ENCODE measurements around the gene RBM39. TPM values are rescaled to one million over a fixed set of nuclear protein-coding genes. Genes with fewer than 3 reads are reported as not detected.

The RBM39 gene
- total and polyA plus RNA-seq, 12 donors = 98.8 to 412 (median 124) TPM

DNA sequence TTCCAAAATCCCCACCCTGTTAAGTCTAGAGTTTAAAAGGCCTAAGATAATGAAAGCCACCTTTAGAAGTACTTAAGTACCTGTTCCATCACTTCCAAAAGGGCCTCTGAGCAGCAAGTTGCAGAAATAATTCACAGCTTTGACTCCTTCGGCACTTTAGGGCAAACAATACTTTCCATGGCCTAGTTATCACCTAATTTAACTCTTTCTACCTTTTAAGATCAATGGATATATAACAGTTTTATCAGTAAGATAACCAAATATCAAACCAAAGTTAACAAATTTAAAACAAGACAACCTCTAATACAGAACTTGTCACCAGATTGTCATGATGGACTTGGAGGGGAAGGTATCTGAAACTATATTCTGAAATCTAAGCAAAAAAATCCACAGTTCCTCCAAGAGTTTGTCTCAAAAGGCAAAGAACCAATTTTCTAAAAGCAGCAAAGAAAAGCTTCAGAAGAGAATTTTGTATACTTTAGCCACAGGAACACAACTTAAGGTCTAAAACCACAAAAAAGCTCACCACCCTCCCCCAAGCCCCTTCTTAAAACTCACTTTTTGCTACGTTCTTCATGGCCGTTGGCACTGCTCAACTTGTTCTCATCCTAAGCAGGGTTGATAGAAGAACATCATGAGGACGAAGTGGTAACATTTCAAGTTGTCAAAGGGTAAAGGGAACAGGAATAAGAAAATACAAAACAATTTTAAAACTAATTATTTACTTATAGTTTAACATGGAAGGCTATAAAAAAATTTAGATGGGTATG lies 3.5 kb downstream of the RBM39 start:
- DNase-seq = no peak
- no peaks in the 10 kb centered on the region for H3K27me3 ChIP-seq
- intact Hi-C loops (cut with DNase I) = loop anchor here in 5 of 10 donors (10.0 kb wide), 2 partner anchors 136 to 146 kb away; no protein-coding TSS in a partner anchor
- no peak overlapping the region for H3K27ac ChIP-seq
- ATAC-seq = no peak
- peak overlapping the region in 4 of 10 donors; percentile 83 to 97 (median 87) for H3K4me3 ChIP-seq
- H3K9me3 ChIP-seq = no peaks in the 10 kb centered on the region
- peaks cover 0 to 73% (median 60%) of the 10 kb centered on the region in 9 donors for H3K36me3 ChIP-seq
- 36 to 42% methylated on average over 4 of the region's 4 CpGs for WGBS, 2 donors
- TF ChIP-seq, protein P1, sequence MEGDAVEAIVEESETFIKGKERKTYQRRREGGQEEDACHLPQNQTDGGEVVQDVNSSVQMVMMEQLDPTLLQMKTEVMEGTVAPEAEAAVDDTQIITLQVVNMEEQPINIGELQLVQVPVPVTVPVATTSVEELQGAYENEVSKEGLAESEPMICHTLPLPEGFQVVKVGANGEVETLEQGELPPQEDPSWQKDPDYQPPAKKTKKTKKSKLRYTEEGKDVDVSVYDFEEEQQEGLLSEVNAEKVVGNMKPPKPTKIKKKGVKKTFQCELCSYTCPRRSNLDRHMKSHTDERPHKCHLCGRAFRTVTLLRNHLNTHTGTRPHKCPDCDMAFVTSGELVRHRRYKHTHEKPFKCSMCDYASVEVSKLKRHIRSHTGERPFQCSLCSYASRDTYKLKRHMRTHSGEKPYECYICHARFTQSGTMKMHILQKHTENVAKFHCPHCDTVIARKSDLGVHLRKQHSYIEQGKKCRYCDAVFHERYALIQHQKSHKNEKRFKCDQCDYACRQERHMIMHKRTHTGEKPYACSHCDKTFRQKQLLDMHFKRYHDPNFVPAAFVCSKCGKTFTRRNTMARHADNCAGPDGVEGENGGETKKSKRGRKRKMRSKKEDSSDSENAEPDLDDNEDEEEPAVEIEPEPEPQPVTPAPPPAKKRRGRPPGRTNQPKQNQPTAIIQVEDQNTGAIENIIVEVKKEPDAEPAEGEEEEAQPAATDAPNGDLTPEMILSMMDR (IDR thresholded peaks at IDR 0.05) = no peak
- peaks cover 6 to 81% (median 77%) of the 10 kb centered on the region in 9 donors for H3K4me1 ChIP-seq

DNA sequence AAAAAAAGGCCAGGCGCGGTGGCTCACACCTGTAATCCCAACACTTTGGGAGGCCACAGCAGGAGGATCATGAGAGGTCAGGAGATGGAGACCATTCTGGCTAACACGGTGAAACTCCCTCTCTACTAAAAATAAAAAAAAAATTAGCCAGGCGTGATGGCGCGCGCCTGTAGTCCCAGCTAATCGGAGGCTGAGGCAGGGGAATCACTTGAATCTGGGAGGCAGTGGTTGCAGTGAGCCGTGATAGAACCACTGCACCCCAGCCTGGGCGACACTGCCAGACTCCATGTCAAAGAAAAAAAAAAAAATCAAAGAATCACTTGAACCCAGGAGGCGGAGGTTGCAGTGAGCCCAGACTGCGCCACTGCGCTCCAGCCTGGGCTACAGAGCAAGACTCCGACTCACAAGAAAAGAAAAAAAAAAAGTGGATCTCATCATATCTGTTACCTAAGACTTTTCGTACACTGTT lies 4.2 kb downstream of the RBM39 start:
- H3K36me3 ChIP-seq = peaks cover 0 to 80% (median 64%) of the 10 kb centered on the region in 9 donors
- no peaks in the 10 kb centered on the region for H3K9me3 ChIP-seq
- H3K27ac ChIP-seq = no peak overlapping the region
- TF ChIP-seq, protein P1 (IDR thresholded peaks at IDR 0.05) = no peak
- peak overlapping the region in 2 of 10 donors; percentile 83 to 85 for H3K4me3 ChIP-seq
- H3K4me1 ChIP-seq = peaks cover 6 to 81% (median 77%) of the 10 kb centered on the region in 9 donors
- ATAC-seq (no peak), DNase-seq (no peak)
- H3K27me3 ChIP-seq = no peaks in the 10 kb centered on the region
- 89 to 91% methylated on average over 14 to 15 of the region's 15 CpGs for WGBS, 2 donors
- intact Hi-C loops (cut with DNase I) = loop anchor here in 5 of 10 donors (10.0 kb wide), 2 partner anchors 137 to 147 kb away; no protein-coding TSS in a partner anchor

DNA sequence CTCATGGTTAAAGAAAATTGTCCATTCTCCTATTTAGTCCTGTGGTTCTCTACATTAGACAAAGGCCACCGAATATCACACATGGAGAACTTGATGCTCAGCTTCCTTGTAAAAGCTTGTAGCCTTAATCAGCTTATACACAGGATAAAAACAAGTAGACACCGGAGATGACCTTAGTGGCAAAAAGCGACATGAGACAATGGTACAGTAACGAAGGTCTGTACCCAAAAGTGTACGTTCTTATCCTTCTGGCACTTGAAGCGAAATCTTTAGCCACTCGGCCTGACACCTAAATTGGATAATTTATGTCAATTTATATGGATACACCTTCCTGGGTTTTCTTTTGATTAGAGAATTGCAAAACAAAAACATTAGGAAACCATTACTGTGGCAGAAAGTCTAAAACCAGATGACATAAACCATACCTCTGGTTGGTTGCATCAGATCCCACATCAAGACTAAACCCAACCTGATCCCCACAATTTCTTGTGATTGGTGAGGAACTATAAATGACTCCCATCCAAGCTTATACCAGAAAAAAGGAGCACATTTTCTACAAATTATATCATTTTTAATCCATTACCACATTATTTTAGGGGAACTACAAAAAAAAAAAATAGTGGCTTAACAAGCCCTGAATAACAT lies 6.1 kb downstream of the RBM39 start:
- intact Hi-C loops (cut with DNase I) = loop anchor here in 5 of 10 donors (10.0 kb wide), 2 partner anchors 139 to 149 kb away; no protein-coding TSS in a partner anchor
- TF ChIP-seq, protein P1 (IDR thresholded peaks at IDR 0.05) = no peak
- peak overlapping the region in 3 of 10 donors; percentile 1 to 16 (median 9) for H3K4me3 ChIP-seq
- ATAC-seq = no peak
- DNase-seq = no peak
- peaks cover 6 to 98% (median 96%) of the 10 kb centered on the region in 9 donors for H3K4me1 ChIP-seq
- H3K36me3 ChIP-seq = peaks cover 0 to 100% (median 80%) of the 10 kb centered on the region in 9 donors
- no peaks in the 10 kb centered on the region for H3K27me3 ChIP-seq
- H3K9me3 ChIP-seq = no peaks in the 10 kb centered on the region
- H3K27ac ChIP-seq = no peak overlapping the region
- WGBS, 2 donors = 25 to 31% methylated on average over 7 of the region's 7 CpGs
